ENCODE data around the gene SERBP1.

SERBP1 gene

GRCh38 chr1:67376381-67376780 lies 53.8 kb downstream of the SERBP1 start:
- H3K4me1 Mint-ChIP-seq, result peaks cover 3% of the 10 kb centered on the region
- no peaks in the 10 kb centered on the region for H3K36me3 Mint-ChIP-seq (ENCODE audit: low read depth)
- no peak overlapping the region for H3K4me3 Mint-ChIP-seq
- TF ChIP-seq CTCF (IDR thresholded peaks at IDR 0.05; ENCODE audit: unreplicated experiment in 3 of 3), result no peak
- no peak overlapping the region for H3K27ac Mint-ChIP-seq
- H3K27me3 Mint-ChIP-seq (ENCODE audit: low read depth), result peaks cover 4% of the 10 kb centered on the region
- no peaks in the 10 kb centered on the region for H3K9me3 Mint-ChIP-seq

GRCh38 chr1:67372898-67373297 lies 57.3 kb downstream of the SERBP1 start:
- no peak for TF ChIP-seq CTCF (IDR thresholded peaks at IDR 0.05; ENCODE audit: unreplicated experiment in 3 of 3)
- H3K4me3 Mint-ChIP-seq, result no peak overlapping the region
- H3K27me3 Mint-ChIP-seq (ENCODE audit: low read depth), result peaks cover 4% of the 10 kb centered on the region
- no peak overlapping the region for H3K27ac Mint-ChIP-seq
- H3K9me3 Mint-ChIP-seq, result no peaks in the 10 kb centered on the region
- H3K4me1 Mint-ChIP-seq, result peaks cover 3% of the 10 kb centered on the region
- no peaks in the 10 kb centered on the region for H3K36me3 Mint-ChIP-seq (ENCODE audit: low read depth)

GRCh38 chr1:67372136-67372535 lies 58.1 kb downstream of the SERBP1 start:
- Mint-ChIP-seq H3K27me3 (ENCODE audit: low read depth) (peaks cover 7% of the 10 kb centered on the region), H3K9me3 (no peaks in the 10 kb centered on the region), H3K27ac (no peak overlapping the region), H3K4me3 (no peak overlapping the region), H3K4me1 (peaks cover 3% of the 10 kb centered on the region), H3K36me3 (ENCODE audit: low read depth) (no peaks in the 10 kb centered on the region)
- TF ChIP-seq CTCF (IDR thresholded peaks at IDR 0.05; ENCODE audit: unreplicated experiment in 3 of 3), result no peak

GRCh38 chr1:67371681-67372080 lies 58.5 kb downstream of the SERBP1 start:
- H3K4me3 Mint-ChIP-seq, result no peak overlapping the region
- no peak overlapping the region for H3K27ac Mint-ChIP-seq
- peaks cover 3% of the 10 kb centered on the region for H3K4me1 Mint-ChIP-seq
- no peak for TF ChIP-seq CTCF (IDR thresholded peaks at IDR 0.05; ENCODE audit: unreplicated experiment in 3 of 3)
- H3K27me3 Mint-ChIP-seq (ENCODE audit: low read depth), result peaks cover 9% of the 10 kb centered on the region
- no peaks in the 10 kb centered on the region for H3K36me3 Mint-ChIP-seq (ENCODE audit: low read depth)
- no peaks in the 10 kb centered on the region for H3K9me3 Mint-ChIP-seq

GRCh38 chr1:67371043-67371442 lies 59.2 kb downstream of the SERBP1 start:
- Mint-ChIP-seq H3K27me3 (ENCODE audit: low read depth) (peaks cover 9% of the 10 kb centered on the region), H3K27ac (no peak overlapping the region), H3K9me3 (no peaks in the 10 kb centered on the region), H3K36me3 (ENCODE audit: low read depth) (no peaks in the 10 kb centered on the region), H3K4me1 (peaks cover 3% of the 10 kb centered on the region), H3K4me3 (no peak overlapping the region)
- TF ChIP-seq CTCF (IDR thresholded peaks at IDR 0.05; ENCODE audit: unreplicated experiment in 3 of 3), result no peak

GRCh38 chr1:67368046-67368514 lies 62.1 kb downstream of the SERBP1 start:
- Mint-ChIP-seq H3K4me1 (peaks cover 3% of the 10 kb centered on the region), H3K27me3 (ENCODE audit: low read depth) (peaks cover 5% of the 10 kb centered on the region), H3K9me3 (no peaks in the 10 kb centered on the region), H3K27ac (no peak overlapping the region), H3K36me3 (ENCODE audit: low read depth) (no peaks in the 10 kb centered on the region), H3K4me3 (no peak overlapping the region)
- TF ChIP-seq CTCF (IDR thresholded peaks at IDR 0.05; ENCODE audit: unreplicated experiment in 3 of 3), result no peak
